Panc1 (cell line): ENCODE measurements around the gene SLFN12.

Experiments used
- CTCF ChIP-seq: fragments of 450-650 bp; IDR thresholded peaks from 2 replicates; pipeline ENCODE4 v1.5.1; 2017; ENCODE audit warnings: mild to moderate bottlenecking
- POLR2AphosphoS5 ChIP-seq: IDR thresholded peaks from 2 replicates; pipeline ENCODE4 v1.6.1; 2012; ENCODE audit warnings: mild to moderate bottlenecking, low read depth, low read length, moderate library complexity
- SIN3A ChIP-seq: IDR thresholded peaks from 2 replicates; pipeline ENCODE4 v1.6.1; 2012; ENCODE audit warnings: low read depth, mild to moderate bottlenecking, low read length, moderate library complexity, borderline replicate concordance; ENCODE audit not compliant: insufficient read depth
- TCF7L2 ChIP-seq: IDR thresholded peaks from 2 replicates; pipeline ENCODE4 v1.6.1; 2011; ENCODE audit warnings: mild to moderate bottlenecking, low read depth, low read length, inconsistent platforms
- TF ChIP-seq, protein P1 (sequence below), 2 experiments: IDR thresholded peaks; 2 replicates each; pipeline ENCODE4 v1.6.1; 2011 to 2012; ENCODE audit warnings: low read depth in 2 of 2, control low read depth in 1 of 2, low read length in 1 of 2, mild to moderate bottlenecking in 1 of 2, moderate library complexity in 1 of 2; ENCODE audit not compliant: insufficient read depth in 1 of 2

- TF ChIP-seq CTCF = no peak
- no peak for TF ChIP-seq SIN3A
- TF ChIP-seq, protein P1, sequence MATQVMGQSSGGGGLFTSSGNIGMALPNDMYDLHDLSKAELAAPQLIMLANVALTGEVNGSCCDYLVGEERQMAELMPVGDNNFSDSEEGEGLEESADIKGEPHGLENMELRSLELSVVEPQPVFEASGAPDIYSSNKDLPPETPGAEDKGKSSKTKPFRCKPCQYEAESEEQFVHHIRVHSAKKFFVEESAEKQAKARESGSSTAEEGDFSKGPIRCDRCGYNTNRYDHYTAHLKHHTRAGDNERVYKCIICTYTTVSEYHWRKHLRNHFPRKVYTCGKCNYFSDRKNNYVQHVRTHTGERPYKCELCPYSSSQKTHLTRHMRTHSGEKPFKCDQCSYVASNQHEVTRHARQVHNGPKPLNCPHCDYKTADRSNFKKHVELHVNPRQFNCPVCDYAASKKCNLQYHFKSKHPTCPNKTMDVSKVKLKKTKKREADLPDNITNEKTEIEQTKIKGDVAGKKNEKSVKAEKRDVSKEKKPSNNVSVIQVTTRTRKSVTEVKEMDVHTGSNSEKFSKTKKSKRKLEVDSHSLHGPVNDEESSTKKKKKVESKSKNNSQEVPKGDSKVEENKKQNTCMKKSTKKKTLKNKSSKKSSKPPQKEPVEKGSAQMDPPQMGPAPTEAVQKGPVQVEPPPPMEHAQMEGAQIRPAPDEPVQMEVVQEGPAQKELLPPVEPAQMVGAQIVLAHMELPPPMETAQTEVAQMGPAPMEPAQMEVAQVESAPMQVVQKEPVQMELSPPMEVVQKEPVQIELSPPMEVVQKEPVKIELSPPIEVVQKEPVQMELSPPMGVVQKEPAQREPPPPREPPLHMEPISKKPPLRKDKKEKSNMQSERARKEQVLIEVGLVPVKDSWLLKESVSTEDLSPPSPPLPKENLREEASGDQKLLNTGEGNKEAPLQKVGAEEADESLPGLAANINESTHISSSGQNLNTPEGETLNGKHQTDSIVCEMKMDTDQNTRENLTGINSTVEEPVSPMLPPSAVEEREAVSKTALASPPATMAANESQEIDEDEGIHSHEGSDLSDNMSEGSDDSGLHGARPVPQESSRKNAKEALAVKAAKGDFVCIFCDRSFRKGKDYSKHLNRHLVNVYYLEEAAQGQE (IDR thresholded peaks at IDR 0.05; ENCODE audit: insufficient read depth in 1 of 2, low read depth in 2 of 2, low read length in 1 of 2) = no peak
- TF ChIP-seq POLR2AphosphoS5 = no peak
- no peak for TF ChIP-seq TCF7L2
Measured at GRCh38 chr17:35414247-35414646, 18.1 kb downstream of the SLFN12 start.
